ENCODE data around the gene OLIG2. TPM values are rescaled to one million over a fixed set of nuclear protein-coding genes. Genes with fewer than 3 reads are reported as not detected.

Gene OLIG2
- total RNA-seq, 1 donor from 2014 or later: 2.5 TPM

GRCh38 chr21:33055991-33056390 is 30.3 kb downstream of the OLIG2 start:
- peaks cover 53% of the 10 kb centered on the region for H3K27me3 ChIP-seq (ENCODE audit: insufficient read depth, low read length)
- H3K4me1 ChIP-seq (ENCODE audit: insufficient read depth, low read length): no peaks in the 10 kb centered on the region
- H3K4me1 Mint-ChIP-seq (ENCODE audit: low read depth, unreplicated experiment): no peaks in the 10 kb centered on the region
- TF ChIP-seq EZH2 (IDR thresholded peaks at IDR 0.05; ENCODE audit: insufficient read depth, low read length) (no peak), CTCF (IDR thresholded peaks at IDR 0.05; ENCODE audit: insufficient read depth, low read depth, low read length) (no peak)
- DNase-seq (ENCODE audit: low read depth) (no peak), FAIRE-seq (no peak)
- no peaks in the 10 kb centered on the region for H4K20me1 ChIP-seq (ENCODE audit: insufficient read depth, low read length)
- H3K79me2 ChIP-seq (ENCODE audit: insufficient read depth, low read length): no peaks in the 10 kb centered on the region
- H3K4me2 ChIP-seq (ENCODE audit: low read length): no peak overlapping the region
- no peaks in the 10 kb centered on the region for H3K36me3 Mint-ChIP-seq (ENCODE audit: low read depth, unreplicated experiment)
- peaks cover 54% of the 10 kb centered on the region for H3K27me3 Mint-ChIP-seq (ENCODE audit: low read depth, unreplicated experiment)
- H3K9me3 Mint-ChIP-seq (ENCODE audit: unreplicated experiment): no peaks in the 10 kb centered on the region
- no peak overlapping the region for H3K4me3 ChIP-seq (ENCODE audit: insufficient read depth, low read depth, low read length)
- no peak overlapping the region for H3K9ac ChIP-seq (ENCODE audit: low read length)
- H3K9me3 ChIP-seq (ENCODE audit: insufficient read depth, low read depth, low read length): no peaks in the 10 kb centered on the region
- H3K27ac Mint-ChIP-seq (ENCODE audit: unreplicated experiment): no peak overlapping the region
- H3K36me3 ChIP-seq (ENCODE audit: insufficient read depth, low read length): no peaks in the 10 kb centered on the region
- no peak overlapping the region for H3K27ac ChIP-seq (ENCODE audit: low read depth, low read length)
- no peak overlapping the region for H3K4me3 Mint-ChIP-seq (ENCODE audit: unreplicated experiment)
- no peak overlapping the region for H2AFZ ChIP-seq (ENCODE audit: low read depth, low read length)

- Histone ChIP-seq H3K4me2 (ENCODE audit: low read length) (no peak overlapping the region), H3K79me2 (ENCODE audit: insufficient read depth, low read length) (no peaks in the 10 kb centered on the region), H3K9ac (ENCODE audit: low read length) (no peak overlapping the region), H3K4me3 (ENCODE audit: insufficient read depth, low read depth, low read length) (no peak overlapping the region), H3K27ac (ENCODE audit: low read depth, low read length) (no peak overlapping the region), H3K27me3 (ENCODE audit: insufficient read depth, low read length) (peaks cover 50% of the 10 kb centered on the region), H3K36me3 (ENCODE audit: insufficient read depth, low read length) (no peaks in the 10 kb centered on the region), H3K9me3 (ENCODE audit: insufficient read depth, low read depth, low read length) (no peaks in the 10 kb centered on the region), H2AFZ (ENCODE audit: low read depth, low read length) (no peak overlapping the region), H3K4me1 (ENCODE audit: insufficient read depth, low read length) (no peaks in the 10 kb centered on the region), H4K20me1 (ENCODE audit: insufficient read depth, low read length) (no peaks in the 10 kb centered on the region)
- no peak overlapping the region for H3K4me3 Mint-ChIP-seq (ENCODE audit: unreplicated experiment)
- H3K4me1 Mint-ChIP-seq (ENCODE audit: low read depth, unreplicated experiment): no peaks in the 10 kb centered on the region
- peaks cover 64% of the 10 kb centered on the region for H3K27me3 Mint-ChIP-seq (ENCODE audit: low read depth, unreplicated experiment)
- DNase-seq (ENCODE audit: low read depth) (no peak), FAIRE-seq (no peak)
- H3K9me3 Mint-ChIP-seq (ENCODE audit: unreplicated experiment): no peaks in the 10 kb centered on the region
- H3K36me3 Mint-ChIP-seq (ENCODE audit: low read depth, unreplicated experiment): no peaks in the 10 kb centered on the region
- H3K27ac Mint-ChIP-seq (ENCODE audit: unreplicated experiment): no peak overlapping the region
- TF ChIP-seq EZH2 (IDR thresholded peaks at IDR 0.05; ENCODE audit: insufficient read depth, low read length) (no peak), CTCF (IDR thresholded peaks at IDR 0.05; ENCODE audit: insufficient read depth, low read depth, low read length) (no peak)
Observed at GRCh38 chr21:33057385-33057940, 31.7 kb downstream of the OLIG2 start.

- H3K36me3 ChIP-seq (ENCODE audit: insufficient read depth, low read length): no peaks in the 10 kb centered on the region
- H3K4me3 ChIP-seq (ENCODE audit: insufficient read depth, low read depth, low read length): no peak overlapping the region
- no peaks in the 10 kb centered on the region for H4K20me1 ChIP-seq (ENCODE audit: insufficient read depth, low read length)
- no peak overlapping the region for H3K4me2 ChIP-seq (ENCODE audit: low read length)
- H3K9me3 ChIP-seq (ENCODE audit: insufficient read depth, low read depth, low read length): no peaks in the 10 kb centered on the region
- no peaks in the 10 kb centered on the region for H3K79me2 ChIP-seq (ENCODE audit: insufficient read depth, low read length)
- H3K27me3 ChIP-seq (ENCODE audit: insufficient read depth, low read length): peaks cover 46% of the 10 kb centered on the region
- Mint-ChIP-seq H3K27me3 (ENCODE audit: low read depth, unreplicated experiment) (peaks cover 72% of the 10 kb centered on the region), H3K4me3 (ENCODE audit: unreplicated experiment) (no peak overlapping the region), H3K36me3 (ENCODE audit: low read depth, unreplicated experiment) (no peaks in the 10 kb centered on the region), H3K27ac (ENCODE audit: unreplicated experiment) (no peak overlapping the region), H3K4me1 (ENCODE audit: low read depth, unreplicated experiment) (no peaks in the 10 kb centered on the region), H3K9me3 (ENCODE audit: unreplicated experiment) (no peaks in the 10 kb centered on the region)
- no peak for FAIRE-seq
- no peak for DNase-seq (ENCODE audit: low read depth)
- no peaks in the 10 kb centered on the region for H3K4me1 ChIP-seq (ENCODE audit: insufficient read depth, low read length)
- TF ChIP-seq EZH2 (IDR thresholded peaks at IDR 0.05; ENCODE audit: insufficient read depth, low read length) (no peak), CTCF (IDR thresholded peaks at IDR 0.05; ENCODE audit: insufficient read depth, low read depth, low read length) (no peak)
- no peak overlapping the region for H3K9ac ChIP-seq (ENCODE audit: low read length)
- no peak overlapping the region for H2AFZ ChIP-seq (ENCODE audit: low read depth, low read length)
- H3K27ac ChIP-seq (ENCODE audit: low read depth, low read length): no peak overlapping the region
Observed at GRCh38 chr21:33058527-33058926, 32.8 kb downstream of the OLIG2 start.
